Endometrium (tissue), 2 donors: ENCODE measurements around the gene KLHDC10.
"Not testable (repeated sequence)": the region's sequence is repeated elsewhere in the genome, so short reads cannot be mapped to it uniquely, and the experiment has no call there.

Experiments
- FAIRE-seq: peaks from 2 replicates; lab custom pipeline; 2012; peaks lifted over from hg19 to GRCh38; lab: Jason Lieb, UNC
- donor health status: control.
- donor health status: control.

The KLHDC10 gene

GRCh38 chr7:130083497-130083896, 13.2 kb downstream of the KLHDC10 start:
- not testable (repeated sequence) for FAIRE-seq

GRCh38 chr7:130084037-130084875, 13.9 kb downstream of the KLHDC10 start:
- no peak for FAIRE-seq

- FAIRE-seq, result not testable (repeated sequence)
Observed at GRCh38 chr7:130085235-130085634, 14.9 kb downstream of the KLHDC10 start.

- no peak for FAIRE-seq
Observed at GRCh38 chr7:130086938-130087337, 16.6 kb downstream of the KLHDC10 start.

GRCh38 chr7:130087364-130087763, 17.0 kb downstream of the KLHDC10 start:
- no peak for FAIRE-seq

DNA sequence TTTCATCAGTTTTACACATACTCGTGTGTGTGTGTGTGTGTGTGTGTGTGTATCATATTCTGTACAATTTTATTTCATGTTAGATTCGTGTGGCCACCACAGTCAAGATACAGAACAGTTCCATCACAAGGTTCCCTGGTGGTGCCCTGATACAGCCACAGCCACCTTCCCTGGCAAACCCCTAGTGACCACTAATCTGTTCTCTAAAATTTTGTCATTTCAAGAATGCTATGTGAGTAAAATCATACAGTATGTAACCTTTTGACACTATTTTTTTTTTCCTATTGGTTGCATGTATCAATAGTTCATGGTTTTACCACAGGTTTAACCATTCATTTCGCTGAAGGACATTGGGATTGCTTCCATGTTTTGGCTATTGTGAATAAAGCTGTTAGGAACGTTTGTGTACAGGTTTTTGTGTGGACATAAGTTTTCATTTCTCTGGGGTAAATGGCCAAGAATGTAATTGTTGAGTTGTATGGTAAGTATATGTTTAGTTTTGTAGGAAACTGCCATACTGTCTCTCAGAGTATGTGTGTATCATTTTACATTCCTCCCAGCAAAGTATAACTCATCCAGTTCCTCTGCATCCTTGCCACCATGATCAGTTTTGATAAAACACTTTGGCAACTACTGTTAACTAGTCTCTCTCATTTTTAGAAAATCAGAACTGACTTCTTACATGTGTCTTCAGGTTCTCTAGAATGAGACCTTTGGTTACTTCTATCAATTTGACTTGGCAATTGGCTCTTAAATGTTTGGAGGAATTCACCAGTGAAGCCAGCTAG, 20.6 kb downstream of the KLHDC10 start:
- no peak for FAIRE-seq

DNA sequence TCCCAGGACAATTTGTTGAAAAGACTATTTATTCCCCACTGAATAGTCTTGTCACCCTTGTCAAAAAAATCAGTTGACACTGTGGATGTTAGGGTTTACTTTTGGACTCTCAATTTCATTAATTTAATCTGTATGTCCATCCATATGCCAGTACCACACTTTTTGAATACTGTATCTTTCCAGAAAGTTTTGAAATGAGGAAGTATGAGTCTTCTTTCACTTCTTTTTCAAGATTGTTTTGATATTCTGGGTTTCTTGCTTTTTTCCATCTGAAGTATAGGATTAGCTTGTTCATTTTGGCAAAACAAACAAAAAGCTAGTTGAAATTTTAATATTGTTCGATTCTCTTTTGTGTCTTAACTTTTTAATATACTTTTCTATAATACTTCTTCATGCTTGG, 21.7 kb downstream of the KLHDC10 start:
- FAIRE-seq, result no peak

DNA sequence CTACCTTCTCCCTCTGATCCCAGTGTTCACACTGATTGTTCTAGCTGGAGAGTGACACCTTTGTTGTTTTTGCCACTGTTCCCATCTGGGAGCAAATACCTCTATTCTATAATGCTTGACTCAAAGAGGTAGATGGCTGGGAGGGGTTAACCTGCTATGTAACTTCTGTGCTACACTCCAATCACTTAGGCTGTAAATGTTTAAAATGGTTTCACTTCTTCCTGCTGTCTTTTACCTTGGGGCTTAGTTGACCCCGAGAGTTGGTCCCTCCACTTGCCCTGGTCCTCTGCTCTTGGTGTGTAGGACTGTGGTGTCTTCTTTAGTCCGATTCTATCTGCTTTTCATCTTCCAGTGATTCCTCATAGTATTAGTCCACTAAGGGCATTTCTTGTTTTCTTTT, 22.3 kb downstream of the KLHDC10 start:
- no peak for FAIRE-seq

DNA sequence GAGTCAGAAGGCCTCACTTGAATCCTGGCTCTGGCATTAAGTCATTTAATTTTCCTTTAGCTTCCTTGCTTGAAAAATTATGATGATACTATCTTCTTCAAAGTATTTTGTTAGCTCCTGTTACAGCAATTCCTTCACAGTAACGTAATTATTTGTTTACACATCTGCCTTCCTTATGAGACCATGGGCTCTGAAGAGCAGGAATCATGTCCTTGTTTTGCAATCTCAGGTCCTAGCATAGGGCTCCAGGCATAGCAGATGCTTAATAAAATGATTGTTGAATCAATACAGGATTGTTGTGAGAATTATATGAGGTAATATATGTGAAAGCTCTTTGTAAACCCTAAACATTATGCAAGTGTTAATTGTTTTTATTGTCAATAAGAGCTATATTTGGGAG, 25.5 kb downstream of the KLHDC10 start:
- FAIRE-seq, result peak; percentile 93

DNA sequence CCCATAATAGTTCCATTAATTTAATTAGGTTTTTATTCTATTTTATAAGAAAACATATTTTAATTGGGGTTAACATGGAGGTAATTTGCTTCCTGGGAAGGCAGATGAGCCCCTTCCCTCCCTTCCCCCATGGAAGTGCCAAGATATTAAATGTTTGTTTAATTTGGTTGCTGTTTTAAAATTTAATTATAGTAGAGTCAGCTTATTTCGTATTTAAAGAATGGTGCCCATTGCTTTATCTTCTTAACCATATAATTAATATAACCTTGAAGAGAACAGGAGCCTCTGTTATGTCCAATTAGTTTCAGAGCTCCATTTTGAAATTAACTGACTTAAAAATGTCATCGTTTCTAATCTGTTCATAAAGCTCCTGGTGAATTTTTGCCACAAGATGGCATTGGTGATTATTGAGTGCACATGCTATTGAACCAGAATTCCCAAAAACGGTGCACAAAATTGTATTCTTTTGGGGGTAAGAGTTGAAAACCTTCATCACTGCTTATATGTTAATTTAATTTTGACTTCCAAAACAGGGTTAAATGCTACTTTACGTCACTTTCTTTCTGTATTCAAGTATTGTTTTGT, 26.0 kb downstream of the KLHDC10 start:
- no peak for FAIRE-seq

DNA sequence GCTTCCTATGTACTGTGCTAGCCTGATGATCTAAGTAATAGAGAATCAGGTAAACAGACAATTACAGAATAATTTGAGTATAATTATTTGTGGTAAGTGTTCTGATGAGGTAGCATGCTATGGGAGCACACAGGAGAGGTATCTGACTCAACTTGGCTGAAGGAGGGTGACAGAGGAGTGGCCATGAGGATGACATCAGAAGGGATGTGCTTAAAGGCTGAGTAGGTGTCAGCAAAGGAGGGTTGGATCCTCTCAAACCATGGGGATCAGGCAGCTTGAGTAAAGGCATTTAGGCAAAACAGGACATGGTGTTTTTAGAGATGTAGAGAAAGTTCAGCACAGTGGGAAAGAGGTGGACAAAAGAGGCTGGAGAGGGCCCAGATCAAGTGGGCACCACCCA, 29.0 kb downstream of the KLHDC10 start:
- FAIRE-seq, result no peak

DNA sequence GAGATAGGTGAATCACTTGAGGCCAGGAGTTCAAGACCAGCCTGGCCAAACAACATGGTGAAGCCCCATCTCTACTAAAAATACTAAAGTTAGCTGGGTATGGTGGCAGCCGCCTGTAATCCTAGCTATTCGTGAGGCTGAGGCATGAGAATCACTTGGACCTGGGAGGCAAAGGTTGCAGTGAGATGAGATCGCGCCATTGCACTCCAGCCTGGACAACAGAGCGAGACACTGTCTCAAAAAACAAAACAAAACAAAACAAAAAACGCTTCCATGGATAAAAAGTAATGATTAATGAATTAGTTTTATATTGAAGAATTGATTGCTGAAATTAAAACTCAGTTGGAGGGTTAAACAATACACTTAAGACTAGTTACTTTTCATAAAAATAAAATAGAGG, 32.3 kb downstream of the KLHDC10 start:
- no peak for FAIRE-seq

DNA sequence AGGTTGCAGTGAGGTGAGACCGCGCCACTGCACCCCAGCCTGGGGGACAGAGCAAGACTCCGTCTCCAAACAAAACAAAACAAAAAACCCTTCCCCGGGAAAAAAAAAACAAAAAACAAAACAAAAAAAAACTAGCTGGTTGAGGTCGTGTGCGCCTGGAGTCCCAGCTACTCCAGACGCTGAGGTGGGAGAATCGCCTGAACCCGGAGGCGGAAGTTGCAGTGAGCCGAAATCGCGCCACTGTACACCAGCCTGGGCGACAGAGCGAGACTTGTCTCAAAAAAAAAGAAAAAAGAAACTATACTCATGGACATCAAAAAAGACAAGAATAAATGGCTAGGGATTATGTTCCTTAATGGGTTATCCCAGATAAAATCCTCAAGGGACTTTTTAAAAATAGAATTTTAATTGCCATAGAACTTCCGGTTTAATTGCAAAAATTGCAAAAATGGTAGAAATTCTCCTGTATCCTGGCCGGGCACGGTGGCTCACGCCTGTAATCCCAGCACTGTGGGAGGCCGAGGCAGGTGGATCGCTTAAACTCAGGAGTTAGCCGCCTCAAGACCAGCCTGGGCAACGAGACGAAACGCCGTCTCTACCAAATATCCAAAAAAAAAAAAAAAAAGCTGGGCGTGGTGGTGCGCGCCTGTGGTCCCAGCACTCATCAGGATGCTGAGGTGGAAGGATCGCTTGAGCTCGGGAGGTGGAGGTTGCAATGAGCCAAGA, 37.8 kb downstream of the KLHDC10 start:
- no peak for FAIRE-seq

- no peak for FAIRE-seq
Observed at GRCh38 chr7:130108809-130109208, 38.5 kb downstream of the KLHDC10 start.

- no peak for FAIRE-seq
Observed at GRCh38 chr7:130112093-130112492, 41.8 kb downstream of the KLHDC10 start.

- FAIRE-seq, result no peak
Observed at GRCh38 chr7:130112662-130113425, 42.5 kb downstream of the KLHDC10 start.

DNA sequence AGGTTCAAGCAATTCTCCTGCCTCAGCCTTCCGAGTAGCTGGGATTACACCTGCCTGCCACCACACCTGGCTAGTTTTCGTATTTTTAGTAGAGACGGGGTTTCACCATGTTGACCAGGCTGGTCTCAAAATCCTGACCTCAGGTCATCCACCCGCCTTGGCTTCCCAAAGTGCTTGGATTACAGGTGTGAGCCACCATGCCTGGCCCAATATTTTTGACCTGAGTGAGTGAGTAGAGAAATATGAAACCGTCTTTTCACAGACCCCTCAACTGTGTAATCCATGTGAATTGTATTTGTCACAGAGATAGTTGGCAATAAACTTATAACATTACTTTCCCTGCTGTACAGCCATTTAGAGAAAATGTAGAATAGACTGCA, 43.1 kb downstream of the KLHDC10 start:
- not testable (repeated sequence) for FAIRE-seq

GRCh38 chr7:130113887-130114286, 43.6 kb downstream of the KLHDC10 start:
- FAIRE-seq, result no peak

- FAIRE-seq, result no peak
Observed at GRCh38 chr7:130114374-130114773, 44.0 kb downstream of the KLHDC10 start.

DNA sequence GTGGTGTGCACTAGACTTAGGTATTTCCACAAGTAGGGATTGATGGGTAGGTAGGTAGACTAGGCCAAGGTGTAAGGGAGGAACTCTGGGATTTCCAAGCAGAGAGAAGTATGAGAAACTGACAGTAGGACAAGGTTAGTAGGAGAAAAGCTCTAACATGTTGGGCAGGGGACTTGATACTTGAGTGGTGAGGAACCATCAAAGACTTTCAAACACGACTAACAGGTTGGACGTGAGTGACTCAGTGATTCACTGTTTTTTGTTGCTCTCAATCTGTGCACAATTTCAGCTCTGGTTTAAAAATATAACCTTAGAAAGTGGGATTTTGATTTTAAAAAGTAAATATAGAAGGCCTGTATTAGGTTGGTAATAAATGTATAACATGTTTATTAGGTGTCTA, 44.4 kb downstream of the KLHDC10 start:
- no peak for FAIRE-seq

DNA sequence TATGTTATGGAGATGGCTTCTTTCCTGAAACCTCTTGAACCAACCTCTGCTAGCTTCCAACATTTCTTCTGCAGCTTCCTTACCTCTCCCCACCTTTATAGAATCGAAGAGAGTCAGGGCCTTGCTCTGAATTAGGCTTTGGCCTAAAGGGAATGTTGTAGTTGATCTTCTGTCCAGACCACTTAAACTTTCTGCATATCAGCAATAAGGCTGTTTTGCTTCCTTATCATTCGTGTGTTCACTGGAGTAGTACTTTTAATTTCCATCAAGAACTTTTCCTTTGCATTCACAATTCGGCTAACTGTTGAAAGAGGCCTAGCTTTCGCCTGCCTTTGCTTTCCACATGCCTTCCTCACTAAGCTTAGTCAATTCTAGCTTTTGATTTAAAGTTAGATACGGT, 48.0 kb downstream of the KLHDC10 start:
- FAIRE-seq, result no peak

- FAIRE-seq, result no peak
Observed at GRCh38 chr7:130118801-130119200, 48.5 kb downstream of the KLHDC10 start.
